ENCODE measurements around the gene MRPL12.

MRPL12 gene

DNA sequence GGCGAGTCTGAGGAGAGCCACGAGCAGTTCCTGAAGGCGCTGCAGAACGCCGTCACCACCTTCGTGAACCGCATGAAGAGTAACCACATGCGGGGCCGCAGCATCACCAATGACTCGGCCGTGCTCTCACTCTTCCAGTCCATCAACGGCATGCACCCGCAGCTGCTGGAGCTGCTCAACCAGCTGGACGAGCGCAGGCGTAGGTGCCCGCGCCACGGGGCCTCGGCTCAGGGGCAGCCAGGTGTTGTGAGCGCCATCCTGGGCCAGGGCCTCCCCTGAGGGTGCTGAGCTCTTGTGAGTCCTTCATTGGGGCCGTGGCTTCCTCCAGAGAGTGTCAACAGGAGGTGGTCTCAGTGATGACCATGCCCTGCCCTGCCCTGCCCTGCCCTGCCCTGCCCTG, 7.4 kb upstream of the MRPL12 start:
- DNase-seq (ENCODE audit: low spot score) = no peak
- TF ChIP-seq, protein P1, sequence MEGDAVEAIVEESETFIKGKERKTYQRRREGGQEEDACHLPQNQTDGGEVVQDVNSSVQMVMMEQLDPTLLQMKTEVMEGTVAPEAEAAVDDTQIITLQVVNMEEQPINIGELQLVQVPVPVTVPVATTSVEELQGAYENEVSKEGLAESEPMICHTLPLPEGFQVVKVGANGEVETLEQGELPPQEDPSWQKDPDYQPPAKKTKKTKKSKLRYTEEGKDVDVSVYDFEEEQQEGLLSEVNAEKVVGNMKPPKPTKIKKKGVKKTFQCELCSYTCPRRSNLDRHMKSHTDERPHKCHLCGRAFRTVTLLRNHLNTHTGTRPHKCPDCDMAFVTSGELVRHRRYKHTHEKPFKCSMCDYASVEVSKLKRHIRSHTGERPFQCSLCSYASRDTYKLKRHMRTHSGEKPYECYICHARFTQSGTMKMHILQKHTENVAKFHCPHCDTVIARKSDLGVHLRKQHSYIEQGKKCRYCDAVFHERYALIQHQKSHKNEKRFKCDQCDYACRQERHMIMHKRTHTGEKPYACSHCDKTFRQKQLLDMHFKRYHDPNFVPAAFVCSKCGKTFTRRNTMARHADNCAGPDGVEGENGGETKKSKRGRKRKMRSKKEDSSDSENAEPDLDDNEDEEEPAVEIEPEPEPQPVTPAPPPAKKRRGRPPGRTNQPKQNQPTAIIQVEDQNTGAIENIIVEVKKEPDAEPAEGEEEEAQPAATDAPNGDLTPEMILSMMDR (IDR thresholded peaks at IDR 0.05; ENCODE audit: extremely low read depth, missing control alignments) = no peak

GRCh38 chr17:81696218-81696941, 6.8 kb upstream of the MRPL12 start:
- TF ChIP-seq, protein P1 (IDR thresholded peaks at IDR 0.05; ENCODE audit: extremely low read depth, missing control alignments) = no peak
- no peak for DNase-seq (ENCODE audit: low spot score)

DNA sequence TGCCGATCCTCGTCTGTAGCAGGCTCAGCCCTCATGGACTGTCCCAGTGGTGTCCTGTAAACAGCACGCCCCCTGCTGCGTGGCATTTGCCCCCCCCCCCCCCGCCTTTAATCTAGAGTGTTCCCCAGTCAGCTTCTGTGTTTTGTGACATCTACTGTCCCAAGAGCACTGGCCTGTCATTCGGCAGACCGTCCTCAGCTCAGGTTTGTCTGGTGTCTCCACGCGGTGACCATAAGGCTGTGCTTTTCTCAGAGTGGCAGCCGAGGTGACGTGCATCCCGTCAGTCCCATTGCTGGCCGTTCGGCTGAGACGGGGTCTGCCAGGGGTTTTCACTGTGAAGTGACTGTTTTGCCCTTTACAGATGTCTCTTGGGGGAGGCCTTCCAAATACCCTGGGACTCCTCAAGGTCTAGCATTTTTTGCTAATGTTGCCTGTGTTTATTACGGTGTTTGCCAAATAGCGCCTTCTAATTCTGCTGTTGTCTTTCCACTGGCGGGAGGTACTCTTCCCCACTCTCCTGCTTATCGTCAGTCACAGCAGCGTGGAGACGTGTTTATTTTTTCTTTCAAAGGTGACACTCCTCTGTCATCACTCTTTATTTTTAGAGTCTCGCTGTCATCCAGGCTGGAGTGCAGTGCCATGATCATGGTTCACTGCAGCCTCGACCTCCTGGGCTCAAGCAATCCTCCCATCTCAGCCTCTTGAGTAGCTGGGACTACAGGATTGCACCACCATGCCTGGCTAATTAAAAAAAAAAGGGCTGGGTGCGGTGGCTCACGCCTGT, 5.7 kb upstream of the MRPL12 start:
- TF ChIP-seq, protein P1 (IDR thresholded peaks at IDR 0.05; ENCODE audit: extremely low read depth, missing control alignments) = no peak
- DNase-seq (ENCODE audit: low spot score) = no peak

DNA sequence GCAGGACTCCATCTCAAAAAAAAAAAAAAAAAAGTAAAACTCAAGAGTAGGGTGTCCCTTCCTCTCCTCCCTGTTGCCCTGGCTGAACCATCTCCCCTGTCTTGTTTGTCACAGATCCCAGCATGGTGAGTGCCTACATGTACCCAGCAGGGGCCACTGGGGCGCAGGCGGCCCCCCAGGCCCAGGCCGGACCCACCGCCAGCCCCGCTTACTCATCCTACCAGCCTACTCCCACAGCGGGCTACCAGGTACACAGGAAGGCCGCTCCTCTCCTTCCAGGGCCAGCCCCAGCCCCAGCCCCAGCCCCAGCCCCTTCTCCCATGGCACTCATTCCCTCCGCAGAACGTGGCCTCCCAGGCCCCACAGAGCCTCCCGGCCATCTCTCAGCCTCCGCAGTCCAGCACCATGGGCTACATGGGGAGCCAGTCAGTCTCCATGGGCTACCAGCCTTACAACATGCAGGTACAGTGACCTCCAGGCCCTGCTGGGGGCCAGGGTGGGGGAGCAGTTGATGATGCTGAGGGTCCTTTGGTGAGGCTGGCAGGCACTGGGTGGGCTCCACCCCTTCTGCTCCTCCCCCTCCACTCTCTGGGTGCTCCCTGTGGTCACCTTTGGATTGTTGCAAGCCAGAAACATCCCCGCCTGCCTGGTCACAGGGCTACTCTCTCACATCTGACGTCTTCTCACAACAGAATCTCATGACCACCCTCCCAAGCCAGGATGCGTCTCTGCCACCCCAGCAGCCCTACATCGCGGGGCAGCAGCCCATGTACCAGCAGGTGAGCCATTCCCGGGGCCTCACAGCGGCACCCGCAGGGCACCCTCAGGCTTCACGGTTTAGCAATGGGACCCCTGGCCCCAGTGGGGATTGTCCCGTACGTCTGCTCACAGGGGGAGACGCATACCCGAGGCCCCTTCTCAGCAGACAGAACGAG, 2.5 kb upstream of the MRPL12 start:
- TF ChIP-seq, protein P1 (IDR thresholded peaks at IDR 0.05; ENCODE audit: extremely low read depth, missing control alignments) = no peak
- DNase-seq (ENCODE audit: low spot score) = no peak

DNA sequence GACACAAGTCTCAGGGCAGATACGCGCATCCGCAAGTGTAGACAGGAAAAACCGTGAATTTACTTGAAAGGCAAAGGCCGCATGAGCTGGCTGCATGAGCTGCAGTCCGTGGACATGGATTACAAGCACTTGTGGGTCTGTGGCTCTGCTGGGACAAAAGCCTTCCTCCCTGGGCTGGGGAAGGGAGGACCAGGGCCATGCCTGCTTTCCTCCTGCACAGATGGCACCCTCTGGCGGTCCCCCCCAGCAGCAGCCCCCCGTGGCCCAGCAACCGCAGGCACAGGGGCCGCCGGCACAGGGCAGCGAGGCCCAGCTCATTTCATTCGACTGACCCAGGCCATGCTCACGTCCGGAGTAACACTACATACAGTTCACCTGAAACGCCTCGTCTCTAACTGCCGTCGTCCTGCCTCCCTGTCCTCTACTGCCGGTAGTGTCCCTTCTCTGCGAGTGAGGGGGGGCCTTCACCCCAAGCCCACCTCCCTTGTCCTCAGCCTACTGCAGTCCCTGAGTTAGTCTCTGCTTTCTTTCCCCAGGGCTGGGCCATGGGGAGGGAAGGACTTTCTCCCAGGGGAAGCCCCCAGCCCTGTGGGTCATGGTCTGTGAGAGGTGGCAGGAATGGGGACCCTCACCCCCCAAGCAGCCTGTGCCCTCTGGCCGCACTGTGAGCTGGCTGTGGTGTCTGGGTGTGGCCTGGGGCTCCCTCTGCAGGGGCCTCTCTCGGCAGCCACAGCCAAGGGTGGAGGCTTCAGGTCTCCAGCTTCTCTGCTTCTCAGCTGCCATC, 1.7 kb upstream of the MRPL12 start:
- DNase-seq (ENCODE audit: low spot score) = no peak
- TF ChIP-seq, protein P1 (IDR thresholded peaks at IDR 0.05; ENCODE audit: extremely low read depth, missing control alignments) = no peak

DNA sequence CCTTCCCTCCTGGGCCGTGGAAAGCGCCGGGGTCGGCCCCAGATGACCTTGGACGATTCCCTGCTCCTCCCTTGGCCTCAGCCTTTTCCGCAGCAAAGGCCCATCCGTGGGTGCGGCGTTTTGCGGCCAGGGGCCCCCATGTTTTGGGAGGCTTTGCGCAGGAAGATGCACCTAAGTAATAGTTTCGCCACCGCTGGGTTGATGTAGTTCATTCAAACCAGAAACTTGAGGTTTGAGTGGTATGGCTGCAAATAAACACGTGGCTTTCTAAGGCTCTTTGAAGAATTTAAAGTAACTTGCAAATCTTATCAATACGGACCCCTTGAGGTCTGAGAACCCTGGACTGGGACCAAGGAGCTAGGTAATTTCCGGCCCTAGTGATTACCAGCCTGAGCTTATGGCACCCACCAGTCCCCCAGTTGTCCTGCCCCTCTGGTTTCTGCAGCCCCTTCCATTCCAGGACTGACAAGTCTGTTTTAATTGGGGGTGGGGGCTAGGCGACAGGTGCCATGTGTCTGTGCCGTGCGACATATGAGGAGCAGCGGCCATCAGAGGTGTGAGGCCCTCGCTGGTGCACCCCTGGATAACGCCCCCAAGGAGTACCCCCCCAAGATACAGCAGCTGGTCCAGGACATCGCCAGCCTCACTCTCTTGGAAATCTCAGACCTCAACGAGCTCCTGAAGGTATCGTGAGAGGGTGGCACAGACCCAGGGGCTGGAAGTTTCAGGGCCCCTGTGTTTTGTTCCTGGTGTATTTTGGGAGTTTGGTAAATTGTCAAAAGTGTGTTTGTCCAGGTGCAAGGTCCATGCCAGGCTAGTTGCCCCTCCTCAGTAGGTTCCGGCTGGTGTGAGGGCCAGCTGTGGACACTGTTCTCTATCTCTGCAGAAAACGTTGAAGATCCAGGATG, 834 bp downstream of the MRPL12 start:
- no peak for DNase-seq (ENCODE audit: low spot score)
- TF ChIP-seq, protein P1 (IDR thresholded peaks at IDR 0.05; ENCODE audit: extremely low read depth, missing control alignments) = no peak

All from GM20000 (cell line).